GM12878 (cell line): ENCODE data around the gene DDX46.

ENCODE experiments used
- CHD4 ChIP-seq: fragments of 200-600 bp; sonication (generic); IDR thresholded peaks from 2 replicates; pipeline ENCODE4 v1.6.1; 2016; ENCODE audit warnings: mild to moderate bottlenecking
- CTCF ChIP-seq, 3 experiments: IDR thresholded peaks in 2 of 3; conservative IDR thresholded peaks in 1 of 3; 2 replicates each; pipeline ENCODE4 v1.5.1; 2011; ENCODE audit warnings: low read depth in 3 of 3, low read length in 3 of 3, mild to moderate bottlenecking in 3 of 3, control low read depth in 2 of 3, moderate library complexity in 2 of 3, inconsistent platforms in 1 of 3, mixed read lengths in 1 of 3; ENCODE audit not compliant: control insufficient read depth in 2 of 3, insufficient read depth in 1 of 3; ENCODE audit errors: extremely low read depth in 1 of 3
- FOXM1 ChIP-seq: IDR thresholded peaks from 2 replicates; pipeline ENCODE4 v1.6.1; 2012; ENCODE audit warnings: low read depth, mild to moderate bottlenecking, inconsistent platforms, low read length, moderate library complexity
- POLR2A ChIP-seq: IDR thresholded peaks from 2 replicates; pipeline ENCODE4 v1.6.1; 2011; ENCODE audit warnings: low read depth, mild to moderate bottlenecking, low read length
- TAF1 ChIP-seq: IDR thresholded peaks from 2 replicates; pipeline ENCODE4 v1.6.1; 2011; ENCODE audit warnings: mild to moderate bottlenecking, low read depth, low read length, borderline replicate concordance
- TCF12 ChIP-seq: IDR thresholded peaks from 2 replicates; pipeline ENCODE4 v1.6.1; 2011; ENCODE audit warnings: low read depth, mild to moderate bottlenecking, low read length

GRCh38 chr5:134732819-134733218 is 25.8 kb upstream of the DDX46 start:
- no peak for TF ChIP-seq POLR2A
- TF ChIP-seq TAF1: no peak
- TF ChIP-seq CTCF (IDR thresholded peaks at IDR 0.05 in 2 of 3, conservative IDR thresholded peaks at IDR 0.05 in 1 of 3; ENCODE audit: control insufficient read depth in 2 of 3, extremely low read depth in 1 of 3, insufficient read depth in 1 of 3, low read depth in 3 of 3, low read length in 3 of 3): no peak
- TF ChIP-seq TCF12: no peak
- TF ChIP-seq CHD4: no peak
- no peak for TF ChIP-seq FOXM1
